ENCODE data around the gene UBA6. TPM values are rescaled to one million over a fixed set of nuclear protein-coding genes. Genes with fewer than 3 reads are reported as not detected.
"Not testable (repeated sequence)": the region's sequence is repeated elsewhere in the genome, so short reads cannot be mapped to it uniquely, and the experiment has no call there.

UBA6 gene
- total and polyA plus RNA-seq, 2 experiments from 2014 or later, result 38.8 to 61.9 TPM

- no peaks in the 10 kb centered on the region for H3K9me3 ChIP-seq (ENCODE audit: low read depth)
- WGBS, 2 experiments (ENCODE audit: low coverage in 1 of 2, low lambda C conversion rate in 2 of 2, missing lambda C conversion rate in 2 of 2), result 88 to 92% methylated on average over 5 of the region's 5 CpGs
- no peaks in the 10 kb centered on the region for H3K4me1 ChIP-seq (ENCODE audit: insufficient read depth)
- H3K4me3 ChIP-seq, result no peak overlapping the region
- in situ Hi-C loops (cut with MboI), result no loop called here
- TF ChIP-seq EZH2phosphoT487 (IDR thresholded peaks at IDR 0.05; ENCODE audit: insufficient read depth, low read depth) (no peak), EZH2 (IDR thresholded peaks at IDR 0.05; ENCODE audit: insufficient read depth, poor library complexity, severe bottlenecking) (no peak)
- H3K27me3 ChIP-seq (replicated peaks; ENCODE audit: insufficient read depth), result no peaks in the 10 kb centered on the region
- DNase-seq, result no peak
- H3K27ac ChIP-seq, result no peak overlapping the region
- peaks cover 33% of the 10 kb centered on the region for H3K36me3 ChIP-seq (ENCODE audit: low read depth)
- no peak overlapping the region for H3K9ac ChIP-seq
- no peak overlapping the region for H2AFZ ChIP-seq
- H4K20me1 ChIP-seq (ENCODE audit: insufficient read depth), result no peaks in the 10 kb centered on the region
- H3K79me2 ChIP-seq (ENCODE audit: insufficient read depth), result no peaks in the 10 kb centered on the region
- no peaks in the 10 kb centered on the region for H3F3A ChIP-seq (ENCODE audit: insufficient read depth)
- H3K4me2 ChIP-seq (ENCODE audit: unreplicated experiment), result no peak overlapping the region
- H3K9me2 ChIP-seq (ENCODE audit: insufficient read depth), result no peaks in the 10 kb centered on the region
Observed at GRCh38 chr4:67638136-67638535, 62.8 kb downstream of the UBA6 start.

- DNase-seq; H4K20me1 ChIP-seq (ENCODE audit: insufficient read depth); in situ Hi-C loops (cut with MboI); H3K27me3 ChIP-seq (replicated peaks; ENCODE audit: insufficient read depth); H3K79me2 ChIP-seq (ENCODE audit: insufficient read depth); H3K4me2 ChIP-seq (ENCODE audit: unreplicated experiment); H3K9me2 ChIP-seq (ENCODE audit: insufficient read depth); H2AFZ ChIP-seq; H3K4me3 ChIP-seq; H3K9me3 ChIP-seq (ENCODE audit: low read depth); H3K4me1 ChIP-seq (ENCODE audit: insufficient read depth); H3K9ac ChIP-seq; H3F3A ChIP-seq (ENCODE audit: insufficient read depth); H3K27ac ChIP-seq: not testable (repeated sequence)
- WGBS, 2 experiments (ENCODE audit: low coverage in 1 of 2, low lambda C conversion rate in 2 of 2, missing lambda C conversion rate in 2 of 2), result 95% methylated on average over 26 of the region's 30 CpGs; no CpG with 5 or more reads in 1 of the 2 experiments
- peaks cover 44% of the 10 kb centered on the region for H3K36me3 ChIP-seq (ENCODE audit: low read depth)
Observed at GRCh38 chr4:67636978-67637377, 64.0 kb downstream of the UBA6 start.

- Histone ChIP-seq H3K9me2 (ENCODE audit: insufficient read depth) (no peaks in the 10 kb centered on the region), H3K36me3 (ENCODE audit: low read depth) (peaks cover 53% of the 10 kb centered on the region), H3K4me2 (ENCODE audit: unreplicated experiment) (no peak overlapping the region), H3F3A (ENCODE audit: insufficient read depth) (no peaks in the 10 kb centered on the region), H3K9ac (no peak overlapping the region), H3K9me3 (ENCODE audit: low read depth) (no peaks in the 10 kb centered on the region), H3K4me3 (no peak overlapping the region), H3K4me1 (ENCODE audit: insufficient read depth) (no peaks in the 10 kb centered on the region), H2AFZ (no peak overlapping the region), H3K27me3 (replicated peaks; ENCODE audit: insufficient read depth) (no peaks in the 10 kb centered on the region), H4K20me1 (ENCODE audit: insufficient read depth) (no peaks in the 10 kb centered on the region), H3K79me2 (ENCODE audit: insufficient read depth) (no peaks in the 10 kb centered on the region), H3K27ac (no peak overlapping the region)
- no peak for TF ChIP-seq EZH2 (IDR thresholded peaks at IDR 0.05; ENCODE audit: insufficient read depth, poor library complexity, severe bottlenecking)
- no peak for TF ChIP-seq EZH2phosphoT487 (IDR thresholded peaks at IDR 0.05; ENCODE audit: insufficient read depth, low read depth)
- no peak for DNase-seq
- in situ Hi-C loops (cut with MboI), result no loop called here
- WGBS, 2 experiments (ENCODE audit: low coverage in 1 of 2, low lambda C conversion rate in 2 of 2, missing lambda C conversion rate in 2 of 2), result 97 to 100% methylated on average over 2 of the region's 2 CpGs
Observed at GRCh38 chr4:67635331-67635730, 65.6 kb downstream of the UBA6 start.

GRCh38 chr4:67634741-67635140 is 66.2 kb downstream of the UBA6 start:
- WGBS, 2 experiments (ENCODE audit: low coverage in 1 of 2, low lambda C conversion rate in 2 of 2, missing lambda C conversion rate in 2 of 2), result 71 to 72% methylated on average over 2 of the region's 2 CpGs
- Histone ChIP-seq H2AFZ (no peak overlapping the region), H3K9me2 (ENCODE audit: insufficient read depth) (no peaks in the 10 kb centered on the region), H3K27me3 (replicated peaks; ENCODE audit: insufficient read depth) (no peaks in the 10 kb centered on the region), H3K4me2 (ENCODE audit: unreplicated experiment) (no peak overlapping the region), H3K4me1 (ENCODE audit: insufficient read depth) (no peaks in the 10 kb centered on the region), H4K20me1 (ENCODE audit: insufficient read depth) (no peaks in the 10 kb centered on the region), H3K36me3 (ENCODE audit: low read depth) (peaks cover 59% of the 10 kb centered on the region), H3K4me3 (no peak overlapping the region), H3K27ac (no peak overlapping the region), H3F3A (ENCODE audit: insufficient read depth) (no peaks in the 10 kb centered on the region), H3K9ac (no peak overlapping the region), H3K9me3 (ENCODE audit: low read depth) (no peaks in the 10 kb centered on the region), H3K79me2 (ENCODE audit: insufficient read depth) (no peaks in the 10 kb centered on the region)
- in situ Hi-C loops (cut with MboI), result no loop called here
- DNase-seq, result no peak
- TF ChIP-seq EZH2phosphoT487 (IDR thresholded peaks at IDR 0.05; ENCODE audit: insufficient read depth, low read depth), result no peak
- TF ChIP-seq EZH2 (IDR thresholded peaks at IDR 0.05; ENCODE audit: insufficient read depth, poor library complexity, severe bottlenecking), result no peak

- Histone ChIP-seq H3K4me3 (no peak overlapping the region), H3K4me1 (ENCODE audit: insufficient read depth) (no peaks in the 10 kb centered on the region), H4K20me1 (ENCODE audit: insufficient read depth) (no peaks in the 10 kb centered on the region), H3K9me2 (ENCODE audit: insufficient read depth) (no peaks in the 10 kb centered on the region), H3K9me3 (ENCODE audit: low read depth) (no peaks in the 10 kb centered on the region), H3K27me3 (replicated peaks; ENCODE audit: insufficient read depth) (no peaks in the 10 kb centered on the region), H3K27ac (no peak overlapping the region), H3F3A (ENCODE audit: insufficient read depth) (no peaks in the 10 kb centered on the region), H3K4me2 (ENCODE audit: unreplicated experiment) (no peak overlapping the region), H3K79me2 (ENCODE audit: insufficient read depth) (no peaks in the 10 kb centered on the region), H2AFZ (no peak overlapping the region), H3K9ac (no peak overlapping the region), H3K36me3 (ENCODE audit: low read depth) (peaks cover 65% of the 10 kb centered on the region)
- DNase-seq, result no peak
- TF ChIP-seq EZH2phosphoT487 (IDR thresholded peaks at IDR 0.05; ENCODE audit: insufficient read depth, low read depth), result no peak
- no peak for TF ChIP-seq EZH2 (IDR thresholded peaks at IDR 0.05; ENCODE audit: insufficient read depth, poor library complexity, severe bottlenecking)
- in situ Hi-C loops (cut with MboI), result no loop called here
- WGBS, 2 experiments (ENCODE audit: low coverage in 1 of 2, low lambda C conversion rate in 2 of 2, missing lambda C conversion rate in 2 of 2), result 86 to 88% methylated on average over 3 of the region's 3 CpGs
Observed at GRCh38 chr4:67632492-67632891, 68.5 kb downstream of the UBA6 start.
